ENCODE results near the gene SGK1. TPM values are rescaled to one million over a fixed set of nuclear protein-coding genes. Genes with fewer than 3 reads are reported as not detected.
"Not testable (repeated sequence)": the region's sequence is repeated elsewhere in the genome, so short reads cannot be mapped to it uniquely, and the experiment has no call there.

The SGK1 gene
- total RNA-seq, 1 donor from 2014 or later: 6.3 TPM

DNA sequence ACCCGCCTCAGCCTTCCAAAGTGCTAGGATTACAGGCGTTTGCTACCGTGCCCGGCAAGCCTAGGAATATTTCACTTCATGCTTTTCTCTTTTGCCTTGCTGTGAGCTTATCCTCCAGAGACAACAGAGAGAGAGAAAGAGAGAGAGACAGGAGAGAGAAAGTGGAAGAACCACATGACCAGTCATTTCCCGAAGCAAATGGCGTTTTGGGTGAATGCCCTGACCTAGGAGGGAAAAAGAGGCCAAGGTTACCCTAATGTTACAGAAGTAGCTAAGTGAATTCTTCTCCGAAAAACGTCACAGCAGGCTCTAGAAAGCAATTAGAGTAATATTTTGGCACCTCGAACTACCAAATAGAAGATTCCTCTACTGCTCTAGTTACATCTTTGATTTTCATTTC is 9.1 kb downstream of the SGK1 start:
- H3K27me3 Mint-ChIP-seq (ENCODE audit: unreplicated experiment): no peaks in the 10 kb centered on the region

DNA sequence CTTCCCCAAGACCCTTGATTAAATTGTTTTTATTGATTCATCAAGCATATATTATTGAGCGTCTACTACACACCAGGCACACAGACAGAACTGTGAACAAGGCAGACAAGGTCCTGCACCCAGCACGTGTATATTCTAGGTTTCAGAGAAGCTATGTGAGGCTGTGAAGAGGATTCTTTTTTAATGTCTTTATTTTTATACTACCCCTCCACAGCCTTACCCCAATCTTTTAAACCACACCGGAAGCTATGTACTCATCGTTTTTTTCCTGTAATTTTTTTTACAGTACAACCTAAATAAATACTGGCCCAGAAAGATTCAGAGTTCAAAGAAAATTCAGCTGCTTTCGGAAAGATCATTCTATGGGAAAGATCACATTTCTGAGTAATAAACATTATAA is 10.0 kb downstream of the SGK1 start:
- H3K9me3 Mint-ChIP-seq (ENCODE audit: unreplicated experiment): no peaks in the 10 kb centered on the region
- H3K27ac Mint-ChIP-seq (ENCODE audit: unreplicated experiment): no peak overlapping the region
- H3K4me1 Mint-ChIP-seq (ENCODE audit: low read depth, unreplicated experiment): no peaks in the 10 kb centered on the region
- TF ChIP-seq, protein P1, sequence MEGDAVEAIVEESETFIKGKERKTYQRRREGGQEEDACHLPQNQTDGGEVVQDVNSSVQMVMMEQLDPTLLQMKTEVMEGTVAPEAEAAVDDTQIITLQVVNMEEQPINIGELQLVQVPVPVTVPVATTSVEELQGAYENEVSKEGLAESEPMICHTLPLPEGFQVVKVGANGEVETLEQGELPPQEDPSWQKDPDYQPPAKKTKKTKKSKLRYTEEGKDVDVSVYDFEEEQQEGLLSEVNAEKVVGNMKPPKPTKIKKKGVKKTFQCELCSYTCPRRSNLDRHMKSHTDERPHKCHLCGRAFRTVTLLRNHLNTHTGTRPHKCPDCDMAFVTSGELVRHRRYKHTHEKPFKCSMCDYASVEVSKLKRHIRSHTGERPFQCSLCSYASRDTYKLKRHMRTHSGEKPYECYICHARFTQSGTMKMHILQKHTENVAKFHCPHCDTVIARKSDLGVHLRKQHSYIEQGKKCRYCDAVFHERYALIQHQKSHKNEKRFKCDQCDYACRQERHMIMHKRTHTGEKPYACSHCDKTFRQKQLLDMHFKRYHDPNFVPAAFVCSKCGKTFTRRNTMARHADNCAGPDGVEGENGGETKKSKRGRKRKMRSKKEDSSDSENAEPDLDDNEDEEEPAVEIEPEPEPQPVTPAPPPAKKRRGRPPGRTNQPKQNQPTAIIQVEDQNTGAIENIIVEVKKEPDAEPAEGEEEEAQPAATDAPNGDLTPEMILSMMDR (IDR thresholded peaks at IDR 0.05; ENCODE audit: partially characterized antibody, unreplicated experiment): no peak
- H3K27me3 Mint-ChIP-seq (ENCODE audit: unreplicated experiment): no peaks in the 10 kb centered on the region
- no peak overlapping the region for H3K4me3 Mint-ChIP-seq (ENCODE audit: unreplicated experiment)
- no peaks in the 10 kb centered on the region for H3K36me3 Mint-ChIP-seq (ENCODE audit: unreplicated experiment)
- DNase-seq: no peak

More for the DNA sequence above, 9.1 kb downstream of the SGK1 start:
- no peak for DNase-seq
- H3K4me3 Mint-ChIP-seq (ENCODE audit: unreplicated experiment): no peak overlapping the region
- H3K4me1 Mint-ChIP-seq (ENCODE audit: low read depth, unreplicated experiment): no peaks in the 10 kb centered on the region
- no peaks in the 10 kb centered on the region for H3K9me3 Mint-ChIP-seq (ENCODE audit: unreplicated experiment)
- TF ChIP-seq, protein P1 (IDR thresholded peaks at IDR 0.05; ENCODE audit: partially characterized antibody, unreplicated experiment): no peak
- no peak overlapping the region for H3K27ac Mint-ChIP-seq (ENCODE audit: unreplicated experiment)
- no peaks in the 10 kb centered on the region for H3K36me3 Mint-ChIP-seq (ENCODE audit: unreplicated experiment)

DNA sequence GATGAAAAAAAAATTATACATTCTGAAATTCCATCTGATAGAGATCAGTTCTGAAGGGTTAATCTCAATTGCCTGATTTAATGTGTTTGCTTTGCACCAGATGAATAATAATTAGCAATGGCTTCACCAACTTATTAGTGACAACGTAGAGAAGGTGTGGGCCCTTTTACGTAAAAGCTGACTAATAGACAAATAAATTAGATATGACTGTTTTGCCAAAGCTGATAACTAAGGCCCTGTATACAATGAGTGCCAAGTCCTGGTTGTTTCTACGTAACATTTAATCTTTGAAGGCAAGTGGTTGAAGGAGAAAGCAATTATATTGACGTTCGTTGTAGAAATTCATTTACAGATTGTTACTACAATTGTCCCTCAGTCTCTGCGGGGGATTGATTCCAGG is 10.8 kb downstream of the SGK1 start:
- Mint-ChIP-seq H3K4me1 (ENCODE audit: low read depth, unreplicated experiment) (no peaks in the 10 kb centered on the region), H3K4me3 (ENCODE audit: unreplicated experiment) (no peak overlapping the region), H3K36me3 (ENCODE audit: unreplicated experiment) (no peaks in the 10 kb centered on the region), H3K27me3 (ENCODE audit: unreplicated experiment) (no peaks in the 10 kb centered on the region), H3K9me3 (ENCODE audit: unreplicated experiment) (no peaks in the 10 kb centered on the region), H3K27ac (ENCODE audit: unreplicated experiment) (no peak overlapping the region)
- TF ChIP-seq, protein P1 (IDR thresholded peaks at IDR 0.05; ENCODE audit: partially characterized antibody, unreplicated experiment): no peak
- DNase-seq: no peak

DNA sequence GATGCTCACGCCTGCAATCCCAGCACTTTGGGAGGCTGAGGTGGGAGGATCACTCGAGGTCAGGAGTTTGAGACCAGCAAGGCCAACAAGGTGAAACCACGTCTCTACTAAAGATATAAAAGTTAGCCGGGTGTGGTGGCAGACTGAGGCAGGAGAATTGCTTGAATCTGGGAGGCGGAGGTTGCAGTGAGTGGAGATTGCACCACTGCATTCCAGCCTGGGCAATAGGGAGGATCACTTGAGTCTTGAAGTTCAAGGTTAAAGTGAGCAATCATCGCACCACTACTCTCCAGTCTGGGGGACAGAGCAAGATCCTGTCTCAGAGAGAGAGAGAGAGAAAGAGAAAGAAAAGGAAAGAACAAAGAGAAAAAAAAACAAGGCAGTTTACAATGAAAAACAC is 13.5 kb downstream of the SGK1 start:
- DNase-seq; H3K9me3 Mint-ChIP-seq (ENCODE audit: unreplicated experiment); H3K27me3 Mint-ChIP-seq (ENCODE audit: unreplicated experiment); H3K27ac Mint-ChIP-seq (ENCODE audit: unreplicated experiment); H3K4me3 Mint-ChIP-seq (ENCODE audit: unreplicated experiment); H3K36me3 Mint-ChIP-seq (ENCODE audit: unreplicated experiment); H3K4me1 Mint-ChIP-seq (ENCODE audit: low read depth, unreplicated experiment): not testable (repeated sequence)

DNA sequence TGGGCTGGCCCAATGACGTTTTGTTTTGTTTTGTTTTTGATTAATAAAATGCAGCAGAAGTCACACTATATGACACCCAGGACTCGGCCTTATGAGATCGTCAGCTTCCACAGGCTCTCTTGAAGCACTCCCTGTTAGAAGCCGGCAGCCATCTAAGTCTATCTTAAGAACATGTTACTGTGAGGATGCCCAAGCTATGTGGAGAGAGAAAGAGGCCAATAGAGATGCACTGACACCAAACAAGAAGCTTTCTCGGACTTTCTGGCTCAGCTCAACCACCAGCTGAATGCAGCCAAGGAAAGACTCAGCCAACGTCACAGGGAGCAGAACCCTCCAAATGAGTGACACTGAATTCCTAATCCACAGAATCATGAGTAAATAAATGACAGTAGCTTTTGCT is 14.0 kb downstream of the SGK1 start:
- Mint-ChIP-seq H3K36me3 (ENCODE audit: unreplicated experiment) (no peaks in the 10 kb centered on the region), H3K27me3 (ENCODE audit: unreplicated experiment) (no peaks in the 10 kb centered on the region), H3K9me3 (ENCODE audit: unreplicated experiment) (no peaks in the 10 kb centered on the region), H3K27ac (ENCODE audit: unreplicated experiment) (no peak overlapping the region), H3K4me1 (ENCODE audit: low read depth, unreplicated experiment) (no peaks in the 10 kb centered on the region), H3K4me3 (ENCODE audit: unreplicated experiment) (no peak overlapping the region)
- DNase-seq: no peak
- TF ChIP-seq, protein P1 (IDR thresholded peaks at IDR 0.05; ENCODE audit: partially characterized antibody, unreplicated experiment): no peak

DNA sequence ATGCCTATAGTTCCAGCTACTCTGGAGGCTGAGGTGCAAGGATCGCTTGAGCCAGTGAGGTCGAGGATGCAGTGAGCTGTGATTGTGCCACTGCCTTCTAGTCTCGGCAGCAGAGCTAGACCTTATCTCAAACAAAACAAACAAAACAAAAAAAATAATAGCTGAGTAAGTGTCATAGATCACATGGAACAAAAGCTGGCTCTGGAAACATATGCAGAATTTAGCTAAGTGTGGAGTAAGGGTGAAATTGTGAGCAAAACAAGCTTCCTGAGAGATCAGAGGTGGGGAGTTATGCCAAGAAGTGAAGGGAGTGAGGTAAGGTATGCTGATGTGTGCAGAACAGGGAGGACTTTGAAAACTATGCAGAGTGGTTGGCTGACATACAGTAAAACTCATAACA is 18.7 kb downstream of the SGK1 start:
- Mint-ChIP-seq H3K4me1 (ENCODE audit: low read depth, unreplicated experiment) (no peaks in the 10 kb centered on the region), H3K36me3 (ENCODE audit: unreplicated experiment) (no peaks in the 10 kb centered on the region), H3K27ac (ENCODE audit: unreplicated experiment) (no peak overlapping the region), H3K9me3 (ENCODE audit: unreplicated experiment) (no peaks in the 10 kb centered on the region), H3K27me3 (ENCODE audit: unreplicated experiment) (peaks cover 2% of the 10 kb centered on the region), H3K4me3 (ENCODE audit: unreplicated experiment) (no peak overlapping the region)
- TF ChIP-seq, protein P1 (IDR thresholded peaks at IDR 0.05; ENCODE audit: partially characterized antibody, unreplicated experiment): no peak
- DNase-seq: no peak
